GM19099 (cell line): ENCODE data around the gene HMGB4.
A peak's percentile ranks its signal among the peaks of the same experiment; 100 is the strongest.

Source experiments
- POLR2A ChIP-seq: IDR thresholded peaks from 3 replicates; pipeline ENCODE4 v1.6.1; 2011; ENCODE audit warnings: low read depth; ENCODE audit not compliant: insufficient read length; ENCODE audit errors: extremely low read depth

HMGB4 gene

DNA sequence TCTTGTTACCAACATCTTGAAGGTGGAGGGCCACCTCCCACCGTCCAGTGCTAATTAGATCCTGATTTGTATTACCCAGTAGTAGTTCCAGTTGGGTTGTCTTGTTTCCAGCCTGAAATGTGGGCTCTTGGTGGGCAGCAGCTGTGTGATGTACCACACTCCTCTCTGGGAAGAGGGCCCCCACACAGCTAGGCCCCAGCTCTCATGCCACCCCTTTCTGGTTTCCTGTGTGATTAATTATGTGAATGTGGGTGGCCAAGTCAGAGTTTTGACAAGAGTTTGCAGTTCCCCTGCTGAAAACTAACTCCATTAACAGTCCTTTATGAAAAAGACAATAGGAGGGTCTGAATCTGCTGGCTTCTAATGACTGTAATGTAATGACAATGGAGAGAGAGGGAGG lies 3.8 kb downstream of the HMGB4 start:
- TF ChIP-seq POLR2A = no peak

DNA sequence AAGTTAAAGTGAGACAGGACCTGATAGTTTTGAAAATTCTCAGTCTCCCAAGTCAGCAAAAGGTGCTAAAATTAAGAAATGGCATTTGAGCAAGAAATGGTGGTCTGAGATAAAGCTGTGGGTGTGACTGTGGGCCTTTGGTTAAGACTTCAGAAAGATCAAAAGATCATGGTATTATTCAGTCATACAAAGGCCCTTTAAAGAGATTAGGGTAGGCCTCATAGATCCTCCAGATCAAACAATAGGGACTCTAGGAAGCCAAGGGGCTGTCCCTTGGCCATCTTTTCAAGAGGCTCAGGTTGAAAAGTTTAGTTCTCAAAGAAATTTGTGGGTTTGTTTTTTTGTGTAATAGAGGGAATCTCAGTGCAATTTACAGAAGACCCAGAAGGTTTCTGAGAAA lies 8.4 kb downstream of the HMGB4 start:
- no peak for TF ChIP-seq POLR2A

DNA sequence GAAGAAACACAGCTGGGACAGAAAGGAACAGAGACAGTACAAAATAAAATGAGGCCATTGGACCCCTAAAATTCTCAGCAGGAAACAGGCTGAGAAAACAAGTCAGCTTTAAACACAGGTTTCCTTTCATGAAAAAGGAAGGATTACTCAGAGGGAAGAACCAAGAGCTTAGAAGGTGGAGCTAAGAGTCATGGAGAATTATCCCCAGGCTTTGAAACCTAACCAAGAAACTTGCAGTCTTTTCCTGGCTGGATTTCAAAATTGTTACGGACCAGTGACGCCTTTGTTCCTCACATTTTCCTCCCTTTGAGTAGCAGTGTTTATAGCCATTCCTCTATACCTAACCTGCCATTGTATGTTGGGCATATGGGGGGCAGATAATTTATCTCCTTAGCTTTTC lies 8.8 kb downstream of the HMGB4 start:
- TF ChIP-seq POLR2A = no peak

- no peak for TF ChIP-seq POLR2A
Measured at GRCh38 chr1:33874636-33875035, 10.8 kb downstream of the HMGB4 start.

- TF ChIP-seq POLR2A = no peak
Measured at GRCh38 chr1:33875862-33876261, 12.0 kb downstream of the HMGB4 start.

- TF ChIP-seq POLR2A = no peak
Measured at GRCh38 chr1:33876970-33877650, 13.2 kb downstream of the HMGB4 start.

DNA sequence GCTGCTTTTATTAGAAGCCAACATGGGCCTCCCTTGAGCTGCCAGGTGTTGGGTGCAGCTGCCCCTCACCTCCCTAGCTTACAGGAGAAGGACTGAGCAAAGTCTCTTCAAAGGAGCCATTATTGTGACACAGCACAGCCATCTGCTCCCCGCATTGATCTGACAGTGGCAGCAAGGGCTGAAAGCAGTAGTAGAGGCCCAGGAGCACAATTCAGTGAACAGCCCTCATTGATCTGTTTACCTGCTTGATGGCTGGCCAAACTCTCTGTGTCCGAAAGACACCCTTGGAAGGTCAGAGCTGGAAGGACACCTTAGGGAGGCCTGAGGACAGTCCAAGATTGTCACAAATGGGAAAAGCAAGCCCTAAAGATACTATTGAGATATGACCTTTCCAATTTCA lies 14.5 kb downstream of the HMGB4 start:
- no peak for TF ChIP-seq POLR2A

GRCh38 chr1:33880305-33880704 lies 16.4 kb downstream of the HMGB4 start:
- TF ChIP-seq POLR2A = no peak

DNA sequence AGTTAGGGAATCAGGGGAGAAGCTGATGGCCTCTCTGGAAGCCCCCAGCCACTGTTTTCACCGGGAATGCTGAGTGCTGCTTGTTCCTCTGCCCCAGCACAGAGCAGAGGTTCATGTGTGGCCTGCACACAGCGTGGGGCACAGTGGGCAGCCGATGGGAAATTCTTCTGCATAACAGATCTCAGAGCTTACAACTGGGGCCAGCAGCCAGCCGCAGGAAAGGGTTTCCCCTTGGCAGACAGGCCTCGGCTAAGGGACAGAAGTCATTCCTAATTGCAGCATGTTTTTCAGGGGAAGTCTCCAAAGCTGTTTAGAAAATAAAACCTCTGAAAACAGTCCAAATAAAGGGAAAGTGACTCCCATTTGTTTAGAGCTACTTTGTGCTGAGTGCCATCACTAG lies 22.6 kb downstream of the HMGB4 start:
- TF ChIP-seq POLR2A = no peak

GRCh38 chr1:33893147-33893830 lies 29.4 kb downstream of the HMGB4 start:
- no peak for TF ChIP-seq POLR2A

GRCh38 chr1:33895396-33895795 lies 31.5 kb downstream of the HMGB4 start:
- TF ChIP-seq POLR2A = no peak

DNA sequence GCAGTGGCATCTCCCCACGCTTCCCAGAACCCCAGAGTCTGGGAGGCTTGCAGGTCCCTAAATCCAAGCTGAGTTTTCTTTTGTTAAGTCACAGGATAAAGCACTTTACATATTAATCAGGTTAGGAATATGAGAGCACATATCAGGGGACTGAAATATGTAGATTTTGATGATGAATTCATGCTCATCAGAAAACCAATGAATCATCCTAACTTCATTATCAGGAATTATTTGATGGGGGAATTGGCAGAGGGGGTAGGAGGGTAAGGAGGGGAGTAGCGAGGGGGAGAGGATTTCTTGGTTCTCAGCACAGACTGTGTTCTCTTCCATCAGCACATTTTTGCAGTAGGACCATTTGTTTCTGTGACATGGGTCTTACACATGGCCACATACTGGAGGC lies 32.1 kb downstream of the HMGB4 start:
- no peak for TF ChIP-seq POLR2A

DNA sequence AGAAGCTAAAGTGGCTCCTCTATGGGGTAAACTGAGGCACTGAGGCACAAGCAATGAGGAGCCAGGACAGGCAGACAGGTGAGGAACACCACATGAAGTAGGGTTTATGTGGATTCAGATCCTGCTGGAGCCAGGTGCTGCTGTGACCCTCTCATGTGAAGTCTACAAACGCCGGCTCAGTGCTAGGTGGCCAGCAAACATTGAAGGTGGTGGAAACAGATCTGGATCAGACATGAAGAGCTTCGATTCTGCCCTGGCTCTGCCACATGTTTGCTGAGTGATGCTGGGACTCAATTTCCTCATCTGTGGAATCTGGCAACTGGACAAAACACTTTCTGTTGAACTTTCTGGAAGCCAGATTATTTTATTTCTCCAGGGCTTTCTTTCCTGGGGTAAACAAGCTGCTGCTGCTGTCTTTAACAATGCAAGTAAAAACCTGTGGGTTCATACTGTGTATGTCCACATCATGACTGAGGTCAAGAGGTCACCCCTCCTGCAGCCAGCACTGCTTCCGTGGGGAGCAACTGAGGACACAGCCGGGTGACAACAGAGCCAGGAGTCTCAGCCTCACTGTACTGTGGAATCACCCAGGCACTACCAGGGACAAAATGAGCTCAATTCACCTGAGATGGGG lies 33.3 kb downstream of the HMGB4 start:
- TF ChIP-seq POLR2A = no peak

DNA sequence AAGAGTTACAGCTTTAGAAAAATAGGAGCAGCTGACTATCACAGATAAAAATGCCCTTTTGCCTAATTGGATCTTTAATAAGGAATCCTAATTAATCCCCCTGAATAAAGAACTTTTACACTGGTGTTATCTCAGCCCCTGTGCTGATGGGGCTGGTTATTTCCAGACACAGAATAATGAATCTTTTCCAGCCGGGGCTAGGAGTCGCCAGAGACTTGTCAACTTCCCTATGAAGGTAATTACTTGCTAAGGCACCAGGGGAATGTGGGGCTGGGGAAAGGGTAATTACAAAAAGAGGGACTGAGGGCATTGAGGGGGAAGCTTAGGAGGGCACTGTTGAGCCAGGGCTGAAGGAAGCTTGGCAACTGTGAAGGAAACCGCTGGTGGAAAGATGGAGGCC lies 34.5 kb downstream of the HMGB4 start:
- TF ChIP-seq POLR2A = no peak

- TF ChIP-seq POLR2A = no peak
Measured at GRCh38 chr1:33898881-33899280, 35.0 kb downstream of the HMGB4 start.

DNA sequence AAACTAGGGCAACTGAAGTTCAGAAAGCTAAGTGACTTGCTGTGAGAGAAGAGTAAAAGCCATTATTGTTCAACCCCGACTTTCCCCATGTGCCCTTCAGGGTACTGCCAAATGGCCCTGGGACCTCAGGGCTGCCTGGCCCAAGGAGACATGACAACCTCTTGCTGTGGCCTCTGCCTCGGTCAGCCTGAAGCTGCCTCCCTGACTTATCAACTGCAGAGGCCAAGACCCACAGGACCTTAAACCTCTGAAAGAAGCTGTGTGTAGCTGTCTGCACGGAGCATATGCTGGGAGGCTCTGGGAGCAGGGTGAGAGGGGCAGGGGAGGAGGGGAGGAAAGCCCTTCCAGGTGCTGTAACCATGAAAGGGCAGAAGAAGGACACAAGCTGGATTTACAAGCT lies 35.9 kb downstream of the HMGB4 start:
- no peak for TF ChIP-seq POLR2A

GRCh38 chr1:33902486-33903209 lies 38.8 kb downstream of the HMGB4 start:
- TF ChIP-seq POLR2A = peak; percentile 30

- TF ChIP-seq POLR2A = no peak
Measured at GRCh38 chr1:33903210-33903589, 39.3 kb downstream of the HMGB4 start.
